Pancreas (tissue), 10 donors: ENCODE results near the gene RSU1. TPM values are rescaled to one million over a fixed set of nuclear protein-coding genes. Genes with fewer than 3 reads are reported as not detected.
A peak's percentile ranks its signal among the peaks of the same experiment; 100 is the strongest.

ENCODE experiments used
- ATAC-seq, 4 donors: fragments of 200-7000 bp; cut with Tn5 transposase; one replicate each; pipeline versions ENCODE4 v1.8.0 to v1.9.1; 2020; ENCODE audit warnings: mild to moderate bottlenecking in 4 of 4, moderate library complexity in 4 of 4
- DNase-seq, 6 donors: peaks; one replicate each; pipeline ENCODE4 v3.0.0-alpha.2; 2020
- FAIRE-seq: peaks from 2 replicates; lab custom pipeline; 2012; peaks lifted over from hg19 to GRCh38; lab: Jason Lieb, UNC
- H3K27ac ChIP-seq, 4 donors: fragments of 200-600 bp; sonication (generic); 1 replicate in 3 of 4; 2 replicates in 1 of 4; pipeline versions ENCODE4 v1.5.0 to v1.8.0; 2020
- H3K27me3 ChIP-seq, 4 donors: fragments of 200-600 bp; one replicate each; pipeline ENCODE4 v1.8.0; 2021
- H3K36me3 ChIP-seq, 3 donors: fragments of 200-600 bp; sonication (generic) in 1 of 3; one replicate each; pipeline versions ENCODE4 v1.5.0 to v1.8.0; 2020 to 2021
- H3K4me1 ChIP-seq, 3 donors: fragments of 200-600 bp; one replicate each; pipeline ENCODE4 v1.8.0; 2021
- H3K4me3 ChIP-seq, 4 donors: fragments of 200-600 bp; sonication (generic) in 2 of 4; one replicate each; pipeline versions ENCODE4 v1.5.0 to v1.8.0; 2020 to 2021
- H3K9me3 ChIP-seq, 4 donors: fragments of 200-600 bp; one replicate each; pipeline ENCODE4 v1.8.0; 2021
- CTCF ChIP-seq, 4 donors: fragments of 200-600 bp; sonication (generic) in 3 of 4; IDR thresholded peaks; one replicate each; pipeline versions ENCODE4 v1.5.0 to v1.8.0; 2021; ENCODE audit warnings: antibody characterized with exemption in 4 of 4
- WGBS, 2 donors: extraction: QIAGEN DNeasy Blood & Tissue Kit; methylation state at CpG; one replicate each; pipeline ENCODE4 v1.1.7; 2013; 5-methylcytosine and 5-hydroxymethylcytosine counted together
- intact Hi-C, 3 donors: fragments of 100-400 bp; cut with DNase I; formaldehyde crosslinking; loops; one replicate each; pipeline versions ENCODE4 v1.11.1 to v1.14.2; 2022
- polyA plus RNA-seq, 2 donors: library from polyadenylated mRNA; stranded (reverse); fragments of 200-250 nt; gene quantifications; one replicate each; pipeline ENCODE4 v1.2.3, GENCODE V29; 2013
- total RNA-seq, 6 donors: library from RNA; stranded (reverse); fragmentation: NEBNext Ultra II Directional in 4 of 6; extraction: Animal tissue kit (Norgen Biotek cat#: 25700) in 4 of 6; gene quantifications; one replicate each; pipeline versions ENCODE4 v1.2.1 to v1.2.4, GENCODE V29; 2021 to 2023
- donor health status: healthy with polysubstance abuse.
- donor health status: DM: no; HTN: no; CAD: no; lungs with moderate emphysema.
- donor health status: DM: no; HTN: no; CAD: no.
- donor health status: control.
- donor health status: control.
- donor health status: Bipolar disorder and iron deficiency.
- donor health status: DM: yes; HTN: yes; CAD: no.
- donor health status: DM: no; HTN: no; CAD: no.
- donor health status: DM: no; HTN: no; CAD: no.
- donor health status: DM: yes; HTN: yes; CAD: no.

The RSU1 gene
- 10 to 100 TPM; 22.8 to 42.3 (median 36.8) TPM for total RNA-seq
- 10 to 100 TPM; 14.7 to 18.8 TPM for polyA plus RNA-seq

GRCh38 chr10:16817125-16818019 is at the start of gene RSU1:
RSU1 (minus strand) TSS chr10:16817424; CDS start chr10:16817081, 343 bp downstream.
- peak; percentile 96 for FAIRE-seq
- H3K4me1 ChIP-seq, result peaks cover 0 to 13% (median 0%) of the 10 kb centered on the region in 3 donors
- H3K9me3 ChIP-seq, result no peaks in the 10 kb centered on the region
- no peaks in the 10 kb centered on the region for H3K36me3 ChIP-seq
- peak within 1 kb of the TSS; percentile 75 to 96 (median 89) for H3K27ac ChIP-seq
- ATAC-seq, result peak; percentile 92 to 96 (median 94)
- WGBS, 2 donors, result 0% methylated on average over 65 of the region's 65 CpGs
- intact Hi-C loops, result no loop called here
- peak within 1 kb of the TSS; percentile 50 to 82 (median 76) for H3K4me3 ChIP-seq
- no peak for TF ChIP-seq CTCF (IDR thresholded peaks at IDR 0.05)
- DNase-seq, result peak; percentile 100
- H3K27me3 ChIP-seq, result no peaks in the 10 kb centered on the region

GRCh38 chr10:16866541-16867275 is 49.5 kb upstream of the RSU1 start:
- Histone ChIP-seq H3K36me3 (no peaks in the 10 kb centered on the region), H3K4me1 (no peaks in the 10 kb centered on the region), H3K4me3 (no peak overlapping the region), H3K9me3 (no peaks in the 10 kb centered on the region), H3K27ac (no peak overlapping the region), H3K27me3 (no peaks in the 10 kb centered on the region)
- no peak for FAIRE-seq
- no peak for TF ChIP-seq CTCF (IDR thresholded peaks at IDR 0.05)
- intact Hi-C loops, result no loop called here
- DNase-seq, result no peak
- ATAC-seq, result no peak
- 75 to 79% methylated on average over 7 of the region's 7 CpGs for WGBS, 2 donors

- Histone ChIP-seq H3K27ac (no peak overlapping the region), H3K4me1 (no peaks in the 10 kb centered on the region), H3K4me3 (no peak overlapping the region), H3K27me3 (no peaks in the 10 kb centered on the region), H3K9me3 (no peaks in the 10 kb centered on the region), H3K36me3 (no peaks in the 10 kb centered on the region)
- DNase-seq (no peak), FAIRE-seq (no peak), ATAC-seq (no peak)
- WGBS, 2 donors, result 83 to 86% methylated on average over 7 of the region's 7 CpGs
- TF ChIP-seq CTCF (IDR thresholded peaks at IDR 0.05), result no peak
- intact Hi-C loops, result no loop called here
Measured at GRCh38 chr10:16865766-16866165, 48.5 kb upstream of the RSU1 start.

- no peak for DNase-seq
- H3K9me3 ChIP-seq, result no peaks in the 10 kb centered on the region
- no peak overlapping the region for H3K27ac ChIP-seq
- no peak for TF ChIP-seq CTCF (IDR thresholded peaks at IDR 0.05)
- H3K27me3 ChIP-seq, result no peaks in the 10 kb centered on the region
- H3K36me3 ChIP-seq, result no peaks in the 10 kb centered on the region
- ATAC-seq, result no peak
- intact Hi-C loops, result no loop called here
- H3K4me1 ChIP-seq, result no peaks in the 10 kb centered on the region
- H3K4me3 ChIP-seq, result no peak overlapping the region
- FAIRE-seq, result no peak
- WGBS, 2 donors, result 76 to 80% methylated on average over 2 of the region's 2 CpGs
Measured at GRCh38 chr10:16863766-16864165, 46.5 kb upstream of the RSU1 start.
